Duodenal mucosa (tissue), 2 donors: ENCODE data around the gene PAEP.
"Not testable (repeated sequence)": the region's sequence is repeated elsewhere in the genome, so short reads cannot be mapped to it uniquely, and the experiment has no call there.

Experiments
- H3K27ac ChIP-seq: one replicate; pipeline ENCODE4 v1.7.0; 2013; ENCODE audit warnings: low read depth, low read length
- H3K27me3 ChIP-seq, 2 donors: one replicate each; pipeline ENCODE4 v1.7.0; 2013; ENCODE audit warnings: low read length in 2 of 2, control low read depth in 1 of 2; ENCODE audit not compliant: insufficient read depth in 2 of 2, control insufficient read depth in 1 of 2
- H3K36me3 ChIP-seq, 2 donors: one replicate each; pipeline ENCODE4 v1.7.0; 2013; ENCODE audit warnings: low read length in 2 of 2, control low read depth in 1 of 2; ENCODE audit not compliant: insufficient read depth in 2 of 2, control insufficient read depth in 1 of 2
- H3K4me1 ChIP-seq, 2 donors: one replicate each; pipeline ENCODE4 v1.7.0; 2013; ENCODE audit warnings: low read length in 2 of 2, control low read depth in 1 of 2; ENCODE audit not compliant: insufficient read depth in 2 of 2, control insufficient read depth in 1 of 2
- H3K4me3 ChIP-seq, 2 donors: one replicate each; pipeline ENCODE4 v1.7.0; 2013; ENCODE audit warnings: low read length in 2 of 2, low read depth in 1 of 2
- H3K9ac ChIP-seq, 2 donors: one replicate each; pipeline ENCODE4 v1.7.0; 2013; ENCODE audit warnings: low read length in 2 of 2, low read depth in 1 of 2
- H3K9me3 ChIP-seq, 2 donors: one replicate each; pipeline ENCODE4 v1.7.0; 2013; ENCODE audit warnings: low read length in 2 of 2, control low read depth in 1 of 2; ENCODE audit not compliant: control insufficient read depth in 1 of 2

The PAEP gene

GRCh38 chr9:135526089-135526729 is 35.3 kb upstream of the PAEP start:
- no peak overlapping the region for H3K27ac ChIP-seq
- no peaks in the 10 kb centered on the region for H3K27me3 ChIP-seq
- H3K9ac ChIP-seq, result no peak overlapping the region
- H3K9me3 ChIP-seq, result no peaks in the 10 kb centered on the region
- H3K36me3 ChIP-seq, result no peaks in the 10 kb centered on the region
- no peak overlapping the region for H3K4me3 ChIP-seq
- no peaks in the 10 kb centered on the region for H3K4me1 ChIP-seq

DNA sequence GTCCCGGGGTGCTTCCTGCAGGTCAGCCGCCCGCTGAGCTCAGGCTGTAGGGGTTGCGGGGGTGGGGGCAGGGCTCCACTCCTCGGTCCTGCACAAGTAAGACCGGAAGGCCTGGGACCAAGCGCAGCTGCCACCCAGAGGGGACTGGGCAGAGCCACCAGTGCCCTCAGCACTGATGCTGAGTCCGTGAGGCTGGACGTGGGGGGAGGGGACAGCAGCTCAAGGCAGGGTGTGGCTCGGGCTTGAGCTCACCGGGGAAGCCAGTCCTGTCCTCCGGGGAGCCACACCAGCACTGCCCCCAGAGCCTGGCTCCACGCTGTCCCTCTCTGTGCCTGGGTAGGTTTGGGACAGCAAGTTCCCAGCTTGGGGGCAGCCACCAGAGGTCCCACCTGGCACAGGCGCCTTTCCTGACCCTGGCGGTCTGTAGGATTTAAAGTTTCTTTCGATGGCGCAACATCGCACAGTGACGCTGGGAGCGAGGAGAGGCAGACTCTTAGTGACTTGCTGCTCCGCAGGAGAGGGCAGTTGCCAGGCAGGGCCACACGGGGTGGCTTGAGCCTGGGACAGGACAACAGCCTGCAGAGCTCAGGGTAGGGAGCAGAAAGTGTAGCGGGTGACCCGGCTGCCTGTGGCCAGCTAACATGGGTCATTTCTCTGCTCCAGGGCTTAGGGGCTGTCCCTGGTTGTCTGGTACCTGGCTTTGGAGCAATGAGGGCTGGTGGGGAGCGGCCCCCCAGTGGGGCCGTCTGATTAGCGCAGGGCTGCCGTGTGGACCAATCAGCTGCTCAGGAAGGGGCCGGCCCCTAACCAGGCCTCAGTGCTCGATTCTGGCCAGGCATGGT is 34.6 kb upstream of the PAEP start:
- Histone ChIP-seq H3K4me3 (no peak overlapping the region), H3K9me3 (no peaks in the 10 kb centered on the region), H3K36me3 (no peaks in the 10 kb centered on the region), H3K9ac (no peak overlapping the region), H3K4me1 (peaks cover 0 to 4% of the 10 kb centered on the region in 2 donors), H3K27me3 (no peaks in the 10 kb centered on the region), H3K27ac (no peak overlapping the region)

DNA sequence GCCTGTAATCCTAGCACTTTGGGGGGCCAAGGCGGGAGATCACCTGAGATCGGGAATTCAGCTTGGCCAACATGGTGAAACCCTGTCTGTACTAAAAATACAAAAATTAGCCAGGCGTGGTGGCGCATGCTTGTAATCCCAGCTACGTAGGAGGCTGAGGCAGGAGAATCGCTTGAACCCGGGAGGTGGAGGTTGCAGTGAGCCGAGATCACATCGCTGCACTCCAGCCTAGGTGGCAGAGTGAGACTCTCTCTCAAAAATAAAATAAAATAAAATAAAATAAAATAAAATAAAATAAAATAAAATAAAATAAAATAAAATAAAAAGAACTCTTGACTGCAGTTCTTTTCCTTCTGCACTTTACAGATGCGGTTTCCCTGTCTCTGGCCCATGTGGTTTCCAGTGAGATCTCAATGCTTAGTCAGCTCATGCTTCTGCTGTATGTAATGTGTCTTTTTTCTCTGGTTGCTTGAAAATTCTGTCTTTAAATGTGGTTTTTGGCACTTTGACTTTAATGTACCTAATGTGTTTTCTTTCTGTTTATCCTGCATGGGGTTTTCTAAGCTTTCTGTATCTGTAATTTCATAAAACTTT is 32.6 kb upstream of the PAEP start:
- not testable (repeated sequence) for H3K9ac ChIP-seq, H3K4me1 ChIP-seq, H3K9me3 ChIP-seq, H3K36me3 ChIP-seq, H3K4me3 ChIP-seq, H3K27me3 ChIP-seq, H3K27ac ChIP-seq

GRCh38 chr9:135530146-135530545 is 31.4 kb upstream of the PAEP start:
- H3K4me1 ChIP-seq, result peaks cover 0 to 4% of the 10 kb centered on the region in 2 donors
- no peak overlapping the region for H3K9ac ChIP-seq
- H3K9me3 ChIP-seq, result no peaks in the 10 kb centered on the region
- H3K27ac ChIP-seq, result no peak overlapping the region
- no peaks in the 10 kb centered on the region for H3K36me3 ChIP-seq
- H3K4me3 ChIP-seq, result no peak overlapping the region
- no peaks in the 10 kb centered on the region for H3K27me3 ChIP-seq

GRCh38 chr9:135531096-135531495 is 30.5 kb upstream of the PAEP start:
- Histone ChIP-seq H3K27me3 (no peaks in the 10 kb centered on the region), H3K4me3 (no peak overlapping the region), H3K9me3 (no peaks in the 10 kb centered on the region), H3K27ac (no peak overlapping the region), H3K9ac (no peak overlapping the region), H3K36me3 (no peaks in the 10 kb centered on the region), H3K4me1 (peaks cover 0 to 4% of the 10 kb centered on the region in 2 donors)

DNA sequence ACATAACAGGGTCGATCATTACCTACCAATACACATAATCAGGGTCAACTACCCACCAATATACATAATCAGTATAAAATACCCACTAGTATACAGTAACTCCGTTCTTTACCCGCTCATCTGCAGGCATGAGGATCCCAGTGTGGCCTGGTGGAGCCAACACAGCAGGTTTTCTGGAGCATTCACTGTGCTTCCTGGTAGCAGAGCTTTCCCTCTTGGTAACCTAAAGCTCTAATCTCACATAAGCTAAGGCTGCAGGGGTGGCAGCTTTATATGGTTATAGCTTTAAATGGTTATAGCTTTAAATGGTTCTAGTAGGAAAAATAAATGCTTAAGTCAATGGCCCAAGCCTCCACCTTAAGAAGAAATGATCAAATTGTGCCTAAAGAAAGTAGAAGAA is 28.4 kb upstream of the PAEP start:
- Histone ChIP-seq H3K9ac (no peak overlapping the region), H3K4me1 (peaks cover 0 to 4% of the 10 kb centered on the region in 2 donors), H3K4me3 (no peak overlapping the region), H3K9me3 (no peaks in the 10 kb centered on the region), H3K36me3 (no peaks in the 10 kb centered on the region), H3K27ac (no peak overlapping the region), H3K27me3 (no peaks in the 10 kb centered on the region)

- H3K4me3 ChIP-seq, result no peak overlapping the region
- H3K9ac ChIP-seq, result no peak overlapping the region
- H3K36me3 ChIP-seq, result no peaks in the 10 kb centered on the region
- H3K4me1 ChIP-seq, result peaks cover 0 to 4% of the 10 kb centered on the region in 2 donors
- H3K9me3 ChIP-seq, result no peaks in the 10 kb centered on the region
- no peaks in the 10 kb centered on the region for H3K27me3 ChIP-seq
- H3K27ac ChIP-seq, result no peak overlapping the region
Observed at GRCh38 chr9:135533674-135534073, 27.9 kb upstream of the PAEP start.

- H3K27me3 ChIP-seq, H3K36me3 ChIP-seq, H3K27ac ChIP-seq, H3K4me1 ChIP-seq, H3K9ac ChIP-seq, H3K9me3 ChIP-seq, H3K4me3 ChIP-seq: not testable (repeated sequence)
Observed at GRCh38 chr9:135534192-135534711, 27.3 kb upstream of the PAEP start.

- H3K4me1 ChIP-seq, H3K27me3 ChIP-seq, H3K9ac ChIP-seq, H3K9me3 ChIP-seq, H3K4me3 ChIP-seq, H3K36me3 ChIP-seq, H3K27ac ChIP-seq: not testable (repeated sequence)
Observed at GRCh38 chr9:135534826-135535225, 26.7 kb upstream of the PAEP start.

DNA sequence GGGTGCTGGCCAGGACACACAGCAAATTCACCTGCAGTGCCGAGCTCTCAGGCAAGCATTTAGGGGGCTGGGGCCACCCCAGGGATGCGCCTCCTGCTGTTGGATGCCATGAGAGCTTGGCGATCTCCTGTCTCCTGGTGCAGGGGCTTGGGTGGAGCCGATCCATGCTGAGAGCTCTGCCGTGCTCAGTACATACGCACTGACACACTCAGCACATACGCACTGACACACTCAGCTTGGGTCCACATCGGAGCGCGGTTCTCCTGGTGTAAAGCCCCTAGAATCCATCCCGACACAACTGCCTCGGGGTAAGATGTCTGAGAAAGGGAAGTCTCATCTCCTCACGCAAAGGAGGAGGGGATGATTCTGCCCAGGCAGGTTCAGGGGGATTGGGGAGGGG is 25.9 kb upstream of the PAEP start:
- not testable (repeated sequence) for H3K9ac ChIP-seq, H3K4me1 ChIP-seq, H3K9me3 ChIP-seq, H3K27ac ChIP-seq, H3K36me3 ChIP-seq, H3K4me3 ChIP-seq, H3K27me3 ChIP-seq
